HS-27A (cell line): ENCODE results near the gene DNAJC13.
"Not testable (repeated sequence)": the region's sequence is repeated elsewhere in the genome, so short reads cannot be mapped to it uniquely, and the experiment has no call there.

Experiments used
- DNase-seq: peaks from one replicate; pipeline ENCODE4 v3.0.0-alpha.2; 2012; ENCODE audit warnings: low read depth, missing footprints

Gene DNAJC13

GRCh38 chr3:132416807-132417694, at the start of gene DNAJC13:
Gene DNAJC13, plus strand, starts transcription at chr3:132417502. Its CDS starts 17,049 bp downstream, at chr3:132434551.
- DNase-seq = peak; percentile 87

DNA sequence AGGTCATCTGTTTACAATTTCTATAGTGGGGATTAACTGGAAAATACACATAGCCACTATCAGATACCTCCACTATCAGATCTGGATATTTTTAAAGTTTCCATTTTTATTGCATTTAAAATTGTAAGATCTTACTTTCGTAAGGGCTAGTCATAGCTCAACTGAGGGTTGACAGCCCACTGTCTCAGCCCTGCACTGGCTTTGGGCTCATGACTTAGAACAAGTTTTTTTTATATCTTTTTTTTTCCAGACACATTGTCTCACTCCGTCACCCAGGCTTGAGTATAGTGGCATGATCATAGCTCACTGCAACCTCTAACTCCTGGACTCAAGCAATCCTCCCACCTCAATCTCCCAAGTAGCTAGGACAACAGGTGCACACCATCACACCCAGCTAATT, 48.8 kb upstream of the DNAJC13 start:
- no peak for DNase-seq

- DNase-seq = no peak
These were observed 48.3 kb upstream of the DNAJC13 start for GRCh38 chr3:132368962-132369361.

- DNase-seq = not testable (repeated sequence)
These were observed 40.4 kb upstream of the DNAJC13 start for GRCh38 chr3:132376945-132377354.

DNA sequence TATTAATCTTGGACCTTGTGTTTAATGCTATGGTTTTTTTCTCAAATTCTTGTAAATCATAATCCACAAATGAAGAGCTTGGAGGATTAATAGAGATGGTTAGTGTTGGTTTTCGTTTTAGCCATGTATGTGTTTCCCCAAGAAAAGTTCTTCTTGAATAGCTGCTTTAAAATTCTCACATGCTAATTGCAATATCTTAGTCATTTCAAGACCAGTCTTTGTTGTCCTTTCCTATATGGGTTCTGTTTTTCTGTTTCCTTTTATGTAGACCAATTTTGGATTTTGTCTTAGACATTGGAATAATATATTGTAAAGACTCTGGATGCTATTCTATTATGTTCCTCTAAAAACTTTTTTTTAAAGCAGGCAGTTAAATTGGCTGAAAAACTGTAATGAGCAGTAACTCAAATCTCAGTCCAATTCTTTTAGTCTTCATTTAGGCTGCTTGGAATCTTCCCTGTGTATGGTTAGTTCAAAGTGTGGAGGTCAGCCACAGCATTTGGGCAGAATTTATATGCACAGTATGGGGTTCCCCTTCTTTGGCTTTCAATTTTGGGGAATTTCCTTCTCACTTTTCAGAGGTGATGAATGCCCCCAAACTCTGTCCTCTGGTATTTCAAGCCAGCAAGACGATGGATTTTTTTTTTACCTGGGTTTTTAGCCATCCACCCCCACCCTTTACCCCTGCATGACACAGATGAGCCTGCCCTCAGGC, 39.1 kb upstream of the DNAJC13 start:
- no peak for DNase-seq

DNA sequence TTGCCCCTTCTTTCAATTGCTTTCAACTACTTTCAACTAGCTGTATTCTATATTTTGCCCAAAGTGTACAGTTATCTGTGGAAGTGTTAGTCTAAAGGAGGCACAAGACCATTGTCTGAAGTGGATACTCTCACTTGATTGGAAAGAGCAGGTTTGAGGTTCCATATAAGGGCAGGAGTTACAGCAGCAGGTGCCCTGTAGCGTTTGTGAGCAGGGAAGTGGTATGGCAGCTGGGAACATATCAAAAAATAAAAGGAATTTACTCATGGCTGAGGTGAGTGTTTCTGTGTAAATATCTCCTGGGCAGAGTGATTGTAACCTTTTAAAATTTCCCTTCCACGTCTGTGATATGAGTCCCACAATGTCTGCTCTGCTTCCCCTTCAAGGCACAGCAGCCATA, 38.5 kb upstream of the DNAJC13 start:
- DNase-seq = no peak

DNA sequence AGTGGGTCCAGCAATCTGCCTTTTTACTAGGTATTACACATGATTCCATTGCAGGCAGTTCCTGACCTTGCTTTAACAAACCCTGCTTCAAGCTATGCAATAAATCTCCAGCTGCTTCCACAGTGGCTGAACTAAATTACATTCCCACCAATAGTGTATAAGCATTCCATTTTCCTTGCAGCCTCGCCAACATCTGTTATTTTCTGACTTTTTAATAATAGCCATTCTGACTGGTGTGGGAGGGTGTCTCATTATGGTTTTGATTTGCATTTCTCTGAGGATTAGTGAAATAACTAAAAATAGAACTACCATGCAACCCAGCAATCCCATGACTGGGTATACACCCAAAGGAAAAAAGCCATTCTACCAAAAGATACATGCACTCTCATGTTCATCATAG, 36.4 kb upstream of the DNAJC13 start:
- no peak for DNase-seq

GRCh38 chr3:132381348-132381944, 35.9 kb upstream of the DNAJC13 start:
- no peak for DNase-seq

GRCh38 chr3:132382267-132382666, 35.0 kb upstream of the DNAJC13 start:
- DNase-seq = no peak

DNA sequence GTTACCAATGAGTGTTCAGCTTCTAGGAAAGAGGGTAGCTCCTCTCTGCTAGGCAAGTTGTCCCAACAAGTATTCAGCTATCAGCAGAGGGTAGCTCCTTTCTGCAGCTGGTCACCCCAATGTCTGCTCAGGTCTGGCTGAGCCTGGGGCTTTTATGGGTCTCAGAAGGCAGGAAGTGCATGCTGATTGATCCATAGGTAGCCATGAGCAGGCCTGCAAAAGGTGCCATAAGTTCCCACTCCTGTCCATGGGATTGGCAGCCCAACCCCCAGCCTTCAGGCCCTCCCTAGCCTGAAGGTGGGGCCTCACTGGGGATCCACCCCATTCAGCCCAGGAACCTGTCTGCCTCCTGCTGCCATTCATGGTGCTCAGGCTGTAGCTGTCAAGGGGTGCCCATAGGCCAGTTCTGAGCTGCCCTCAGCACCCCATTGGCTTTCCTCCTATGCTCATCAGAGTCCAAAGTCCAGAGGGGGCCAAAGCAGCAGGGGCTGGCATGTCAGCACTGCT, 34.6 kb upstream of the DNAJC13 start:
- DNase-seq = no peak

DNA sequence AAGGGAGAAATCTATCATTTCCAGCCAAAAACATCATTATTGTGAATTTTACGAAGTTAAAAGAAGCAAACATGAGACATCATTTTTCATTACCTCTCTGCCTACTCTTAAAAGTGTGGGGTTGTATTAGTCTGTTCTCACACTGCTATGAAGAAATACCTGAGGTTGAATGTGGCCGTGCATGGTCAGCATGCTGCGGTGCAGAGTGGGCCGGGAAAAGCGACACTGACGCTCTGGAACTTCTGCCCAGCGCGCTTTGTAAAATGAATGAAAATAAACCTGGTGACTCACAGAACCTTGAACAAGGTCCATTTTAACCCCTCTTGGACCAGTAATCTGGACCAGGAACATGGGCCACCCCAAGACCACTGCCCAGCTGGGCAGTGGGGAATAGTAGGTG, 31.0 kb upstream of the DNAJC13 start:
- DNase-seq = no peak

GRCh38 chr3:132392675-132393074, 24.6 kb upstream of the DNAJC13 start:
- DNase-seq = not testable (repeated sequence)

DNA sequence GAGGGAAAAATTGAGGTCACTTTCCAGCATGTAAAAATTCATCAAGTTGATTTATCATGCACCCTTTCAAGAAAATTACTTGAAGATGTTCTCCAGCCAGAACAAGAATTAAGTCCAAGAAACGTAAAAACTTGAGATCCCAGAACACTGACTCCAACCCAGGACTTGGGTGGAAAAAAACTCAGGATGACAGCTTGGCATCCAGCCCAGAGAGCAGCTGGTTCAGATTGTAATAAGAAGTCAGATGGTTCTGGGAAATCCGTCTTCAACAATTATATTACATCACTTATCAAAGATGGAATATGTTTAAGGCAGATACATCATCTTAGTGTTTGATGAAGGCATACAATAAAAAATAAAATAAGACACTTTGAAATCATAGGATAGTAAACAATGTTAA, 23.0 kb upstream of the DNAJC13 start:
- DNase-seq = no peak

GRCh38 chr3:132395126-132395525, 22.2 kb upstream of the DNAJC13 start:
- DNase-seq = no peak

DNA sequence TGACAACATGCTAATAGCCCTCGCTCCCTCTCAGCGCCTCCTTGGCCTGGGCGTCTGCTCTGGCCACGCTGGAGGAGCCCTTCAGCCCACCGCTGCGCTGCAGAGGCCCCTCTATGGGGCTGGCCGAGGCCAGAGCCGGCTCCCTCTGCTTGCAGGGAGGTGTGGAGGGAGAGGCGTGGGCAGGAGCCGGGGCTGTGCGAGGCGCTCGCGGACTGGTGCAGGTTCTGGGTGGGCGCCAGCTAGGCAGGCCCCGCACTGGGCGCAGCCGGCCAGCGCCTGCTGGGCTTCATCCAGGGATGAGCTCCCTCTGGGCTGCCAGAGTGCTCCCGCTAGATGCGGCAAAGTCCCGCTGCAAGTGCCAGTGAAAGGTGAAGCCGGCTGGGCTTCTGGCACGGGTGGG, 21.0 kb upstream of the DNAJC13 start:
- no peak for DNase-seq

- DNase-seq = not testable (repeated sequence)
These were observed 20.5 kb upstream of the DNAJC13 start for GRCh38 chr3:132396776-132397175.

GRCh38 chr3:132399054-132399929, 18.0 kb upstream of the DNAJC13 start:
- DNase-seq = peak; percentile 29

- DNase-seq = no peak
These were observed 16.0 kb upstream of the DNAJC13 start for GRCh38 chr3:132401255-132401654.

GRCh38 chr3:132404276-132404675, 13.0 kb upstream of the DNAJC13 start:
- DNase-seq = no peak

GRCh38 chr3:132405188-132405587, 12.1 kb upstream of the DNAJC13 start:
- DNase-seq = no peak

DNA sequence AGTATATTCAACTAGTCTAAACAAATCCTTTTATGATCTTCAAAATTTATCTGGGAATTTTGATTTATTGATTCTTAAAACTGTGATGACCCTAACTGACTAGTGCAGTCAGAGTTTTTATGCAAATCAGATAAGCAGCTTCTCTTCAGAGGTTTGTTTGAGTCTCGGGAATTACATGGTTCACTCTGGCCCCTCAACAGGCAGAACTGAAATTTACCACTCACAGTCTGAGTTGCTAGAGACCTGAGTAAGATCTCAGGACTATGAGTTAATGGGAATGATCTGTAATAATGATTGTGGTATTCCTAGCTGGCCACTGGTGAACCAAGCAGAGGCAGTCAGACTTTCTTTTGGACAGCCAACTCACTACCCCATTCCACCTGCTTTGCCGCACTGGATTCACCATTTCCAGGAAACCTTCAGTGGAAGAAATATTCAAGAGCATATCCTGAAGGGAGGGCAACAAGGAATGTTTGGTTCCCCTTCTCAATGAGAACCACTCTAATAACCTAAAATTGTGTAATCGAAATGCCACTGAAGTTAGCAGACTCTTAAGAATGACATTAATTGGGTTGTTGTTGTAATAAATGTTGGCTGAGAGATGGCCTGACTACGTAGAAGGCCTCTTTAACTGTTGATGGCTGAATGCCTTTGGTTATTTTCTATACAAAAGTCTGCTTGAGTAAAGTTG, 11.5 kb upstream of the DNAJC13 start:
- DNase-seq = no peak
